Caco-2 (cell line): ENCODE data around the gene CLDN9. TPM values are rescaled to one million over a fixed set of nuclear protein-coding genes. Genes with fewer than 3 reads are reported as not detected.
"Not testable (repeated sequence)": the region's sequence is repeated elsewhere in the genome, so short reads cannot be mapped to it uniquely, and the experiment has no call there.

ENCODE experiments used
- BruUV-seq: library from RNA; stranded (reverse); fragments of 400-500 nt; replicated peaks from 2 replicates; lab custom pipeline; 2021; lab: Mats Ljungman, UMichigan
- CTCF ChIA-PET: fragments of 300-600 bp; sonication (Branson Sonifier 250); formaldehyde crosslinking; loops from one replicate; lab custom pipeline; 2022; ENCODE audit warnings: antibody characterized with exemption; lab: Charles Lee
- POLR2A ChIA-PET: fragments of 300-600 bp; sonication (Branson Sonifier 250); formaldehyde crosslinking; loops from one replicate; lab custom pipeline; 2022; ENCODE audit warnings: antibody characterized with exemption; lab: Charles Lee
- DNase-seq, 2 experiments: peaks; one replicate each; pipeline versions ENCODE4 v3.0.0 to v3.0.0-alpha.2; 2020 to 2022
- H3K27me3 ChIP-seq: replicated peaks from 2 replicates; pipeline ENCODE4 v1.6.0; 2011; ENCODE audit warnings: low read length; ENCODE audit not compliant: control insufficient read depth, insufficient read depth
- H3K36me3 ChIP-seq: 2 replicates; pipeline ENCODE4 v1.5.1; 2011; ENCODE audit warnings: low read length; ENCODE audit not compliant: control insufficient read depth, insufficient read depth
- H3K4me1 ChIP-seq: fragments of 250-450 bp; sonication (Bioruptor Pico); 2 replicates; pipeline ENCODE4 v1.5.1; 2020; ENCODE audit warnings: mild to moderate bottlenecking
- H3K4me3 ChIP-seq: 2 replicates; pipeline ENCODE4 v1.5.1; 2011; ENCODE audit warnings: low read depth, mild to moderate bottlenecking, control low read depth, low read length
- H3K9me3 ChIP-seq: fragments of 250-450 bp; sonication (Bioruptor Pico); 2 replicates; pipeline ENCODE4 v1.5.1; 2020; ENCODE audit warnings: mild to moderate bottlenecking, moderate library complexity
- H3K27ac Mint-ChIP-seq: one replicate; pipeline ENCODE4 v1.8.0; 2022; ENCODE audit warnings: mixed read lengths; ENCODE audit not compliant: unreplicated experiment
- H3K27me3 Mint-ChIP-seq: one replicate; pipeline ENCODE4 v1.8.0; 2022; ENCODE audit warnings: mixed read lengths; ENCODE audit not compliant: insufficient read depth, unreplicated experiment
- H3K36me3 Mint-ChIP-seq: one replicate; pipeline ENCODE4 v1.8.0; 2022; ENCODE audit warnings: mild to moderate bottlenecking, mixed read lengths; ENCODE audit not compliant: insufficient read depth, unreplicated experiment
- H3K4me1 Mint-ChIP-seq: one replicate; pipeline ENCODE4 v1.8.0; 2022; ENCODE audit warnings: low read depth, mixed read lengths; ENCODE audit not compliant: unreplicated experiment
- H3K4me3 Mint-ChIP-seq: one replicate; pipeline ENCODE4 v1.8.0; 2022; ENCODE audit warnings: mild to moderate bottlenecking, moderate library complexity, mixed read lengths; ENCODE audit not compliant: unreplicated experiment
- H3K9me3 Mint-ChIP-seq: one replicate; pipeline ENCODE4 v1.8.0; 2022; ENCODE audit warnings: mixed read lengths; ENCODE audit not compliant: unreplicated experiment
- CTCF ChIP-seq, 2 experiments: fragments of 200-600 bp in 1 of 2; IDR thresholded peaks; 1 replicate in 1 of 2; 2 replicates in 1 of 2; pipeline versions ENCODE4 v1.5.1 to v1.8.0; 2011 to 2022; ENCODE audit warnings: antibody characterized with exemption in 1 of 2, control low read depth in 1 of 2, inconsistent platforms in 1 of 2, low read depth in 1 of 2, low read length in 1 of 2, mild to moderate bottlenecking in 1 of 2, moderate library complexity in 1 of 2; ENCODE audit not compliant: insufficient read depth in 1 of 2, severe bottlenecking in 1 of 2, unreplicated experiment in 1 of 2
- intact Hi-C: fragments of 100-400 bp; cut with micrococcal nuclease; formaldehyde crosslinking; loops from one replicate; pipeline ENCODE4 v1.10.0; 2022; ENCODE audit not compliant: unreplicated experiment
- total RNA-seq: library from RNA; stranded (reverse); gene quantifications from 2 replicates; pipeline ENCODE4 v1.2.3, GENCODE V29; 2022

Gene CLDN9
- total RNA-seq, 1 experiment from 2014 or later = 0.79 TPM

GRCh38 chr16:3050487-3050886, 37.8 kb downstream of the CLDN9 start:
- Histone ChIP-seq H3K9me3 (no peaks in the 10 kb centered on the region), H3K4me1 (no peaks in the 10 kb centered on the region), H3K27me3 (no peaks in the 10 kb centered on the region), H3K36me3 (no peaks in the 10 kb centered on the region), H3K4me3 (no peak overlapping the region)
- TF ChIP-seq CTCF (IDR thresholded peaks at IDR 0.05; ENCODE audit: insufficient read depth in 1 of 2, low read depth in 1 of 2, low read length in 1 of 2, severe bottlenecking in 1 of 2, unreplicated experiment in 1 of 2) = no peak
- no peaks in the 10 kb centered on the region for H3K36me3 Mint-ChIP-seq
- BruUV-seq = no TSS peak
- ChIA-PET CTCF (no interaction called here), POLR2A (no interaction called here)
- H3K4me3 Mint-ChIP-seq = no peak overlapping the region
- H3K27me3 Mint-ChIP-seq = no peaks in the 10 kb centered on the region
- no peak for DNase-seq
- H3K27ac Mint-ChIP-seq = no peak overlapping the region
- no peaks in the 10 kb centered on the region for H3K9me3 Mint-ChIP-seq
- H3K4me1 Mint-ChIP-seq = no peaks in the 10 kb centered on the region
- intact Hi-C loops = no loop called here

GRCh38 chr16:3051009-3051408, 38.3 kb downstream of the CLDN9 start:
- H3K4me1 Mint-ChIP-seq = no peaks in the 10 kb centered on the region
- TF ChIP-seq CTCF (IDR thresholded peaks at IDR 0.05; ENCODE audit: insufficient read depth in 1 of 2, low read depth in 1 of 2, low read length in 1 of 2, severe bottlenecking in 1 of 2, unreplicated experiment in 1 of 2) = no peak
- no peaks in the 10 kb centered on the region for H3K9me3 Mint-ChIP-seq
- ChIA-PET CTCF (no interaction called here), POLR2A (no interaction called here)
- Histone ChIP-seq H3K36me3 (no peaks in the 10 kb centered on the region), H3K4me3 (no peak overlapping the region), H3K4me1 (no peaks in the 10 kb centered on the region), H3K9me3 (no peaks in the 10 kb centered on the region), H3K27me3 (no peaks in the 10 kb centered on the region)
- no peak for DNase-seq
- no peaks in the 10 kb centered on the region for H3K36me3 Mint-ChIP-seq
- BruUV-seq = no TSS peak
- H3K27ac Mint-ChIP-seq = no peak overlapping the region
- H3K4me3 Mint-ChIP-seq = no peak overlapping the region
- intact Hi-C loops = no loop called here
- H3K27me3 Mint-ChIP-seq = no peaks in the 10 kb centered on the region

DNA sequence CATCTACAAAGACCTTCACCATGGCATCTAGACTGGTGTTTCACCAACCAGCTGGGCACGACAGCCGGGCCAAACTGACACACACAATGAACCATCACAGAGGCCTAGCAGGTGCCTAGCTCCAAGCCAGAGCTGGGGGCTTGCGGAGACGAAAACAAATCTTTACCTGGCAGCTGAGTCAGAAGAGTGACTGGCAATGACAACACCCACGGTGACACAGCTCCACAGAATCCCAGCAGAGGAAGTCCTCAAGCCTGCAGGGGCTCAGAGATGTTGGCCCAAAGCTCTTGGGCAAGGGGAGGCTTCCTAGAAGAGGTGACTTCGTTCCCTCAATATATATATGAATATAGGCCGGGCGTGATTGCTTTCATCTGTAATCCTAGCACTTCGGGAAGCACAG, 38.8 kb downstream of the CLDN9 start:
- ChIA-PET POLR2A (no interaction called here), CTCF (no interaction called here)
- Mint-ChIP-seq H3K4me3 (no peak overlapping the region), H3K4me1 (no peaks in the 10 kb centered on the region), H3K9me3 (no peaks in the 10 kb centered on the region), H3K36me3 (no peaks in the 10 kb centered on the region), H3K27ac (no peak overlapping the region), H3K27me3 (no peaks in the 10 kb centered on the region)
- no TSS peak for BruUV-seq
- H3K4me1 ChIP-seq = no peaks in the 10 kb centered on the region
- intact Hi-C loops = no loop called here
- H3K27me3 ChIP-seq = no peaks in the 10 kb centered on the region
- H3K4me3 ChIP-seq = no peak overlapping the region
- TF ChIP-seq CTCF (IDR thresholded peaks at IDR 0.05; ENCODE audit: insufficient read depth in 1 of 2, low read depth in 1 of 2, low read length in 1 of 2, severe bottlenecking in 1 of 2, unreplicated experiment in 1 of 2) = no peak
- H3K9me3 ChIP-seq = no peaks in the 10 kb centered on the region
- H3K36me3 ChIP-seq = no peaks in the 10 kb centered on the region
- DNase-seq = no peak

GRCh38 chr16:3052571-3053329, 40.0 kb downstream of the CLDN9 start:
- H3K4me3 Mint-ChIP-seq, H3K36me3 ChIP-seq, H3K9me3 ChIP-seq, intact Hi-C loops, DNase-seq, POLR2A ChIA-PET, H3K4me1 Mint-ChIP-seq, H3K27me3 ChIP-seq, H3K36me3 Mint-ChIP-seq, H3K27ac Mint-ChIP-seq, H3K9me3 Mint-ChIP-seq, CTCF ChIA-PET, H3K4me1 ChIP-seq, H3K27me3 Mint-ChIP-seq, BruUV-seq, H3K4me3 ChIP-seq: not testable (repeated sequence)

GRCh38 chr16:3053330-3053710, 40.6 kb downstream of the CLDN9 start:
- H3K4me1 Mint-ChIP-seq, BruUV-seq, H3K27me3 ChIP-seq, CTCF ChIA-PET, H3K9me3 Mint-ChIP-seq, DNase-seq, H3K36me3 ChIP-seq, POLR2A ChIA-PET, H3K4me3 ChIP-seq, intact Hi-C loops, H3K36me3 Mint-ChIP-seq, H3K9me3 ChIP-seq, H3K27ac Mint-ChIP-seq, H3K4me3 Mint-ChIP-seq, H3K4me1 ChIP-seq, H3K27me3 Mint-ChIP-seq: not testable (repeated sequence)
